Tibial artery (tissue), 4 donors: ENCODE data around the gene ETV7.

Experiments
- DNase-seq, 2 donors: peaks; one replicate each; pipeline ENCODE4 v3.0.0-alpha.2; 2019
- H3K27ac ChIP-seq, 2 donors: fragments of 200-600 bp; sonication (generic) in 1 of 2; 1 replicate in 1 of 2; 2 replicates in 1 of 2; pipeline ENCODE4 v1.5.1; 2018 to 2019; ENCODE audit warnings: mild to moderate bottlenecking in 1 of 2
- H3K27me3 ChIP-seq, 2 donors: fragments of 200-600 bp; sonication (generic) in 1 of 2; one replicate each; pipeline versions ENCODE4 v1.5.1 to v1.6.0; 2016 to 2019
- H3K36me3 ChIP-seq, 3 donors: fragments of 200-600 bp; sonication (generic) in 2 of 3; one replicate each; pipeline ENCODE4 v1.5.1; 2016 to 2019; ENCODE audit warnings: mild to moderate bottlenecking in 2 of 3
- H3K4me1 ChIP-seq, 4 donors: fragments of 200-600 bp; sonication (generic) in 2 of 4; 1 replicate in 3 of 4; 2 replicates in 1 of 4; pipeline ENCODE4 v1.5.1; 2016 to 2019
- H3K4me3 ChIP-seq, 2 donors: fragments of 200-600 bp; sonication (generic) in 1 of 2; 1 replicate in 1 of 2; 2 replicates in 1 of 2; pipeline ENCODE4 v1.5.1; 2018 to 2019; ENCODE audit warnings: mild to moderate bottlenecking in 2 of 2
- H3K9me3 ChIP-seq, 3 donors: fragments of 200-600 bp; sonication (generic) in 1 of 3; one replicate each; pipeline ENCODE4 v1.5.1; 2016 to 2019
- CTCF ChIP-seq, 2 experiments: fragments of 200-600 bp in 1 of 2; fragments of 450-650 bp in 1 of 2; IDR thresholded peaks; one replicate each; pipeline ENCODE4 v1.5.1; 2017 to 2019; ENCODE audit warnings: antibody characterized with exemption in 2 of 2, mild to moderate bottlenecking in 1 of 2, moderate library complexity in 1 of 2
- intact Hi-C: fragments of 100-400 bp; cut with DNase I; formaldehyde crosslinking; loops from one replicate; pipeline ENCODE4 v1.15.0; 2023; ENCODE audit warnings: low total_unique reads

Gene ETV7

GRCh38 chr6:36331381-36331780, 56.1 kb downstream of the ETV7 start:
- Histone ChIP-seq H3K27ac (no peak overlapping the region), H3K27me3 (peaks cover 0 to 49% of the 10 kb centered on the region in 2 donors)

GRCh38 chr6:36330366-36330765, 57.1 kb downstream of the ETV7 start:
- H3K9me3 ChIP-seq = no peaks in the 10 kb centered on the region
- H3K36me3 ChIP-seq = no peaks in the 10 kb centered on the region
- intact Hi-C loops = no loop called here
- no peak overlapping the region for H3K27ac ChIP-seq
- no peaks in the 10 kb centered on the region for H3K4me1 ChIP-seq
- no peak for TF ChIP-seq CTCF (IDR thresholded peaks at IDR 0.05)
- peak in 1 of 2 donors; percentile 16 for DNase-seq
- peaks cover 0 to 44% of the 10 kb centered on the region in 2 donors for H3K27me3 ChIP-seq
- H3K4me3 ChIP-seq = no peak overlapping the region

More at GRCh38 chr6:36331381-36331780, 56.1 kb downstream of the ETV7 start:
- H3K9me3 ChIP-seq = no peaks in the 10 kb centered on the region
- intact Hi-C loops = no loop called here
- no peak overlapping the region for H3K4me3 ChIP-seq
- no peak for DNase-seq
- no peaks in the 10 kb centered on the region for H3K36me3 ChIP-seq
- no peaks in the 10 kb centered on the region for H3K4me1 ChIP-seq
- TF ChIP-seq CTCF (IDR thresholded peaks at IDR 0.05) = no peak

- Histone ChIP-seq H3K27ac (no peak overlapping the region), H3K27me3 (peaks cover 0 to 41% of the 10 kb centered on the region in 2 donors), H3K4me1 (no peaks in the 10 kb centered on the region), H3K9me3 (no peaks in the 10 kb centered on the region), H3K4me3 (no peak overlapping the region), H3K36me3 (no peaks in the 10 kb centered on the region)
- intact Hi-C loops = no loop called here
- DNase-seq = peak in 1 of 2 donors; percentile 42
- no peak for TF ChIP-seq CTCF (IDR thresholded peaks at IDR 0.05)
Observed at GRCh38 chr6:36329798-36330291, 57.6 kb downstream of the ETV7 start.

GRCh38 chr6:36328600-36328999, 58.9 kb downstream of the ETV7 start:
- Histone ChIP-seq H3K9me3 (no peaks in the 10 kb centered on the region), H3K27me3 (peaks cover 0 to 30% of the 10 kb centered on the region in 2 donors), H3K36me3 (no peaks in the 10 kb centered on the region), H3K4me3 (no peak overlapping the region), H3K27ac (no peak overlapping the region), H3K4me1 (no peaks in the 10 kb centered on the region)
- DNase-seq = no peak
- TF ChIP-seq CTCF (IDR thresholded peaks at IDR 0.05) = no peak
- intact Hi-C loops = no loop called here

GRCh38 chr6:36327919-36328236, 59.6 kb downstream of the ETV7 start:
- no peak for TF ChIP-seq CTCF (IDR thresholded peaks at IDR 0.05)
- H3K4me1 ChIP-seq = no peaks in the 10 kb centered on the region
- intact Hi-C loops = no loop called here
- H3K27me3 ChIP-seq = peaks cover 0 to 25% of the 10 kb centered on the region in 2 donors
- DNase-seq = no peak
- H3K27ac ChIP-seq = no peak overlapping the region
- H3K4me3 ChIP-seq = no peak overlapping the region
- H3K36me3 ChIP-seq = no peaks in the 10 kb centered on the region
- no peaks in the 10 kb centered on the region for H3K9me3 ChIP-seq
